NCI-H187 (cell line): ENCODE data around the gene NARS2.
"Not testable (repeated sequence)": the region's sequence is repeated elsewhere in the genome, so short reads cannot be mapped to it uniquely, and the experiment has no call there.

Experiments
- DNase-seq, 2 experiments: peaks; one replicate each; lab custom pipeline; 2025; lab: John Stamatoyannopoulos, UW

Gene NARS2

GRCh38 chr11:78541537-78541936, 33.1 kb downstream of the NARS2 start:
- DNase-seq: no peak

- DNase-seq: no peak
Measured at GRCh38 chr11:78540256-78540655, 34.4 kb downstream of the NARS2 start.

GRCh38 chr11:78539506-78539905, 35.2 kb downstream of the NARS2 start:
- DNase-seq: no peak

GRCh38 chr11:78536933-78537332, 37.7 kb downstream of the NARS2 start:
- DNase-seq: no peak

GRCh38 chr11:78535920-78536319, 38.7 kb downstream of the NARS2 start:
- DNase-seq: no peak

- DNase-seq: no peak
Measured at GRCh38 chr11:78535027-78535426, 39.6 kb downstream of the NARS2 start.

- no peak for DNase-seq
Measured at GRCh38 chr11:78533399-78533798, 41.3 kb downstream of the NARS2 start.

GRCh38 chr11:78532991-78533390, 41.7 kb downstream of the NARS2 start:
- DNase-seq: no peak

GRCh38 chr11:78526497-78527146, 48.0 kb downstream of the NARS2 start:
- no peak for DNase-seq

GRCh38 chr11:78525720-78526119, 48.9 kb downstream of the NARS2 start:
- no peak for DNase-seq

- DNase-seq: no peak
Measured at GRCh38 chr11:78520230-78520629, 54.4 kb downstream of the NARS2 start.

- no peak for DNase-seq
Measured at GRCh38 chr11:78516281-78516680, 58.4 kb downstream of the NARS2 start.

- no peak for DNase-seq
Measured at GRCh38 chr11:78514922-78515502, 59.7 kb downstream of the NARS2 start.

- not testable (repeated sequence) for DNase-seq
Measured at GRCh38 chr11:78513085-78513484, 61.6 kb downstream of the NARS2 start.

GRCh38 chr11:78510597-78510996, 64.1 kb downstream of the NARS2 start:
- DNase-seq: no peak

- no peak for DNase-seq
Measured at GRCh38 chr11:78510025-78510596, 64.6 kb downstream of the NARS2 start.

- DNase-seq: no peak
Measured at GRCh38 chr11:78504708-78505107, 70.0 kb downstream of the NARS2 start.

GRCh38 chr11:78504181-78504580, 70.5 kb downstream of the NARS2 start:
- no peak for DNase-seq

- DNase-seq: no peak
Measured at GRCh38 chr11:78499971-78500370, 74.7 kb downstream of the NARS2 start.

GRCh38 chr11:78497293-78497692, 77.4 kb downstream of the NARS2 start:
- no peak for DNase-seq

GRCh38 chr11:78493413-78493975, 81.2 kb downstream of the NARS2 start:
- no peak for DNase-seq

GRCh38 chr11:78492973-78493372, 81.7 kb downstream of the NARS2 start:
- DNase-seq: no peak

GRCh38 chr11:78489184-78489583, 85.5 kb downstream of the NARS2 start:
- no peak for DNase-seq
